Measurements from ENCODE around the gene CHD5.
A peak's percentile ranks its signal among the peaks of the same experiment; 100 is the strongest.

Gene CHD5

DNA sequence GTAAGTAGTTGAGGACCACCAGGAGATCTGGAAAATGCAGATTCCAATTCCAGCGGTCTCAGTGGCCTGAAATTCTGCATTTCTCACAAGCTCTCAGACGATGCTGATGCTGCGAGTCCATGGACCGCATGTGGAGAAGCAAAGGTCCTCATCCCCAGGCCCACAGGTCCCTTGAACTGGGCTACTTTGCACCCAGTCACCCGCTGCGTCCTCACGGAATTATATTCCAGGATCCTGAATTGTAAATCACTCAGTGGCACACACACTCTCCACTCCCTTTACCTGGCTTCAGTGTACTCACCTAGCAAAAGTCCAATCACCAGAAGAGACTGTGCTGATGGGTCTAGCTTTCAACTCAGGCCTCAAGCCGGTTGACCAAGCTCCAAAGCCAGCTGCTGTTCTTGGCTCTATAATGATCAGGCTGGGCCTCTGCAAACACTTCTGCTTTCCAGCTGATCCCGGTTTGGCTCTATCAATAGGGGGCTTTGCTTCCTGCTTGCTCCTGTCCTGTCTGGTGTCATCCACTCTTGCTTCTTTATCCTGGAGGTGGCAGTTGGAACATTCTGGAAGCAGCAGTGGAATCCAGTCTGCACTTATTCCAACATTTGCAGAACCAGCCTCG, 20.2 kb upstream of the CHD5 start:
- Histone ChIP-seq H3K9ac (ENCODE audit: low read depth, low read length) (peak overlapping the region; percentile 96), H3K4me3 (ENCODE audit: low read depth in 1 of 2, low read length in 2 of 2) (peak overlapping the region; percentile 13 to 77; a peak in 3 of 4 replicates), H3K27me3 (ENCODE audit: insufficient read depth, low read length, poor library complexity) (no peaks in the 10 kb centered on the region), H2AFZ (ENCODE audit: low read depth, low read length) (peak overlapping the region; percentile 86), H3K36me3 (ENCODE audit: insufficient read depth, low read length) (peaks cover 35% of the 10 kb centered on the region), H3K27ac (ENCODE audit: low read length) (peak overlapping the region; percentile 86), H3K4me2 (ENCODE audit: insufficient read depth, low read length) (peak overlapping the region; percentile 67), H4K20me1 (ENCODE audit: insufficient read depth, low read length) (peaks cover 39% of the 10 kb centered on the region), H3K9me3 (ENCODE audit: insufficient read depth, low read length, severe bottlenecking) (no peaks in the 10 kb centered on the region), H3K79me2 (ENCODE audit: insufficient read depth, low read length) (peaks cover 45% of the 10 kb centered on the region), H3K4me1 (ENCODE audit: insufficient read depth, low read length) (peaks cover 40% of the 10 kb centered on the region)
- TF ChIP-seq, protein P1, sequence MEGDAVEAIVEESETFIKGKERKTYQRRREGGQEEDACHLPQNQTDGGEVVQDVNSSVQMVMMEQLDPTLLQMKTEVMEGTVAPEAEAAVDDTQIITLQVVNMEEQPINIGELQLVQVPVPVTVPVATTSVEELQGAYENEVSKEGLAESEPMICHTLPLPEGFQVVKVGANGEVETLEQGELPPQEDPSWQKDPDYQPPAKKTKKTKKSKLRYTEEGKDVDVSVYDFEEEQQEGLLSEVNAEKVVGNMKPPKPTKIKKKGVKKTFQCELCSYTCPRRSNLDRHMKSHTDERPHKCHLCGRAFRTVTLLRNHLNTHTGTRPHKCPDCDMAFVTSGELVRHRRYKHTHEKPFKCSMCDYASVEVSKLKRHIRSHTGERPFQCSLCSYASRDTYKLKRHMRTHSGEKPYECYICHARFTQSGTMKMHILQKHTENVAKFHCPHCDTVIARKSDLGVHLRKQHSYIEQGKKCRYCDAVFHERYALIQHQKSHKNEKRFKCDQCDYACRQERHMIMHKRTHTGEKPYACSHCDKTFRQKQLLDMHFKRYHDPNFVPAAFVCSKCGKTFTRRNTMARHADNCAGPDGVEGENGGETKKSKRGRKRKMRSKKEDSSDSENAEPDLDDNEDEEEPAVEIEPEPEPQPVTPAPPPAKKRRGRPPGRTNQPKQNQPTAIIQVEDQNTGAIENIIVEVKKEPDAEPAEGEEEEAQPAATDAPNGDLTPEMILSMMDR (IDR thresholded peaks at IDR 0.05; ENCODE audit: borderline replicate concordance, extremely low read depth, low read length, poor library complexity, severe bottlenecking) = no peak
- no peak for TF ChIP-seq EZH2 (IDR thresholded peaks at IDR 0.05; ENCODE audit: borderline replicate concordance, low read depth, low read length, severe bottlenecking)
- ATAC-seq (ENCODE audit: insufficient read depth, low read depth) = no peak
- DNase-seq = no peak

DNA sequence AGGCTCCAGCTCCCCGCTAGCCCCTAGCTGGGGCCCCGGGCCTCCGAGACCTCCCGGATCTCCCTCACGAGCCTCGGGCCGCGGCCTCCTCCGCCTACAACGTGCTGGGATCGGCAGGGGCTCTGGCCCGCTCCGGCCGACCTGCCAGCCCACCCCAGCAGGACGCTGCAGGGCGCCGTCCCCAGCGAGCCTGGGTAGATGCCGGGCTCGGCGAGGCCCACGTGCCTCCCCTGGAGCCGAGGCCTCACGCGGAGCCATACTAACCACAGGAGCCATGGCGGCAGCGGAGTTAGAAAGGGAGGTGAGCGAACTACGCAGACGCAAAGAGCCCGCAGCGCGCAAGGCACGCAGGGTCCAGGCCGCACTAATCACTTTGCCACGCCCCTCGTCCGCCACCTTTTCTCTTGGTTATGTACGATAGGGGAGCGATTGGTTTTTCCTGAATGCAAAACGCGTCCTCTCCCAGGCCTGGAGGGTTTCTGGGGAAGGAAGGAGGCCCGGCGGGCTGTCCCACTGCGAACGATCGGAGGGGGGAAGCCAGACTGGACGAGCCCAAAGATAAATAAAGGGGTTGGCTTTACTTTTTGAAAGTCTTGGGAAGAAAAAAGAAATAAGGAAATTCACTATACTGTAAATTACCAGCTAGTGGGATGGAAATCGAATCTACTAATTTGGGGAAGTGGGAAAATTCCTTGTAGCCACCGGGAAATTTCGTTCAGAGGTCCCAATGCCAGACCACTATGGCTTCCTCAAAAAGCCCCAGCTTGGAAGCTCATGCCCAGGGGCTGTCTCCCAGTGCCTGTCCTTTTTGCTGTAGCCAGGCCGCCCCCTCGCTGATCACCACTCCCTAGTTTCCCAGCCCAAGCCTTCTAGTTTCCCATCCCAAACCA, 19.4 kb upstream of the CHD5 start, which contains the start of gene RPL22:
Gene RPL22, minus strand, starts transcription at position 298 of the 890 bp plus-strand sequence. Its CDS starts 22 bp downstream, at position 276.
- DNase-seq = peak; percentile 99
- Histone ChIP-seq H3K79me2 (ENCODE audit: insufficient read depth, low read length) (peaks cover 52% of the 10 kb centered on the region), H3K36me3 (ENCODE audit: insufficient read depth, low read length) (peaks cover 41% of the 10 kb centered on the region), H2AFZ (ENCODE audit: low read depth, low read length) (peak within 1 kb of the TSS; percentile 86), H3K27me3 (ENCODE audit: insufficient read depth, low read length, poor library complexity) (no peaks in the 10 kb centered on the region), H3K9ac (ENCODE audit: low read depth, low read length) (peak within 1 kb of the TSS; percentile 96), H3K4me3 (ENCODE audit: low read depth in 1 of 2, low read length in 2 of 2) (peak within 1 kb of the TSS; percentile 77 to 96), H3K4me2 (ENCODE audit: insufficient read depth, low read length) (peak within 1 kb of the TSS; percentile 76), H3K4me1 (ENCODE audit: insufficient read depth, low read length) (peaks cover 40% of the 10 kb centered on the region), H3K27ac (ENCODE audit: low read length) (peak within 1 kb of the TSS; percentile 89), H3K9me3 (ENCODE audit: insufficient read depth, low read length, severe bottlenecking) (no peaks in the 10 kb centered on the region), H4K20me1 (ENCODE audit: insufficient read depth, low read length) (peaks cover 42% of the 10 kb centered on the region)
- peak; percentile 95 for ATAC-seq (ENCODE audit: insufficient read depth, low read depth)
- no peak for TF ChIP-seq EZH2 (IDR thresholded peaks at IDR 0.05; ENCODE audit: borderline replicate concordance, low read depth, low read length, severe bottlenecking)

DNA sequence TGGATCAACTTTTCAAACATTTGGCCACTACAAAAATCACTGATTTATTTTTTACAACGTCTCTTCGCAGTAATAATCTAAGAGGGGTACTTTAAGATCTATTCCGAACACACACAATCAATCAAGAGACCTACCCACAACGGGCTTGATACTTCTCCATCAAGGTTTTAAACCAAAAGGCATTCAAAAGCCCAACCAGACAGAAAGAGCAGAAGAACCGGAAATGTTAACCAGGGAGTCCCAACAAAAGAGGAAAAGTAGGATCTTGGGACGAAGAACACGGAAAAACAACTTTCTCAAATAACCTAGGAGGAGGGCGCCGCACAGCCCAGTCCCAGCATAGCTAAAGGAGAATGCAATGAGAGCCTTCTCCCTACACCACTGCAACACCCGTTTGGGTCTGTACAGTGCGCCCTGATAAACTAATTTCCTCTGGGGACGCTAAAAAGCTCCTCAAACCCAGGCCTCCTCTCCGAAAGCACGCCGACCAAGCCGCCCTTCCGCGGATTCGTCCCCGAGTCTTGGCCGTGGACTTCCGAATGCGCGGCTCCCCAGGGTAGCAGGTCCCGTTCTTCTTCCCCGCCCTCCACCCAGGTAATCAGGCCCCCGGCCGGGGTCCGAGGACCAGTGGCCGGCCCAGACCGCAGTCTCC, 18.7 kb upstream of the CHD5 start:
- Histone ChIP-seq H3K36me3 (ENCODE audit: insufficient read depth, low read length) (peaks cover 48% of the 10 kb centered on the region), H3K4me1 (ENCODE audit: insufficient read depth, low read length) (peaks cover 42% of the 10 kb centered on the region), H3K79me2 (ENCODE audit: insufficient read depth, low read length) (peaks cover 59% of the 10 kb centered on the region), H3K4me3 (ENCODE audit: low read depth in 1 of 2, low read length in 2 of 2) (peak overlapping the region; percentile 77 to 96), H3K9me3 (ENCODE audit: insufficient read depth, low read length, severe bottlenecking) (no peaks in the 10 kb centered on the region), H4K20me1 (ENCODE audit: insufficient read depth, low read length) (peaks cover 50% of the 10 kb centered on the region), H3K4me2 (ENCODE audit: insufficient read depth, low read length) (peak overlapping the region; percentile 76), H2AFZ (ENCODE audit: low read depth, low read length) (peak overlapping the region; percentile 73), H3K9ac (ENCODE audit: low read depth, low read length) (peak overlapping the region; percentile 96), H3K27me3 (ENCODE audit: insufficient read depth, low read length, poor library complexity) (no peaks in the 10 kb centered on the region), H3K27ac (ENCODE audit: low read length) (peak overlapping the region; percentile 89)
- DNase-seq = peak; percentile 34
- ATAC-seq (ENCODE audit: insufficient read depth, low read depth) = peak; percentile 8
- TF ChIP-seq EZH2 (IDR thresholded peaks at IDR 0.05; ENCODE audit: borderline replicate concordance, low read depth, low read length, severe bottlenecking) = no peak
- TF ChIP-seq, protein P1 (IDR thresholded peaks at IDR 0.05; ENCODE audit: borderline replicate concordance, extremely low read depth, low read length, poor library complexity, severe bottlenecking) = peak; percentile 11

All from DND-41 (cell line).